22Rv1 (cell line): Measurements from ENCODE around the gene VPS11.

Experiments used
- ZFX ChIP-seq: fragments of 450-650 bp; IDR thresholded peaks from 2 replicates; pipeline ENCODE4 v1.6.1; 2017; ENCODE audit warnings: antibody characterized with exemption, borderline replicate concordance
- TF ChIP-seq, protein P1 (sequence below): fragments of 450-650 bp; IDR thresholded peaks from 2 replicates; pipeline ENCODE4 v1.5.1; 2017; ENCODE audit warnings: mild to moderate bottlenecking

DNA sequence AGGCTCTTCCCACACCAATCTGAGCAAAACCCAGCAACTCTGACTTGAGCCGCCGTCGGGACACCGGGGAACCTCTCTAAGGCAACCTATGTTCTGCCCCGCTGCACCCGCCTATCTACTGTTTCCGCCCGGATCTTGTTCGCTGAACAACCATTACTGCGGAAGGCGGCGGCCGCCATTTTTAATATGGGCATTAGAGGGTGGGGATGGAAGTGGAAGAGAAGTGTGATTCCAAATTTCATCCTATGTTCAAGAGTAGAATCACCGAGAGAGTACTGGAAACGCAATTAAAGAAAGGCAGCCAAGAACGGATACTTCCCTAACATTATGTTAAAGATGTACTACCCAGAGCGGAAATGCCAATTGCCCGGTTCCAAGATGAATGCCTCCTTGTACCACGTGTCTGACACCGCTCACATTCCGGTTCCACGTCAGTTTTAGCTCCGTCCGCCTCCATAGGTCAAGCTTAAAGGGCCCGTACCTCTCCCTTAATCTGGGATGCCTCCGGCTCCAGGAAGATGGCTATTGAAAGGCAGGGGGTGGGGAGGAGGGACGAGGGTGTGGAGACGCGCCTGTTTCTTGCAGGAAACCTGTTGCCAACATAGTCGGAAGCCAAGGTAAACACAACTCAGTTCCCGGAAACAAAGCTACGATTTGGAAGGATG lies 34.3 kb downstream of the VPS11 start, which contains the start of gene DPAGT1:
- TF ChIP-seq, protein P1, sequence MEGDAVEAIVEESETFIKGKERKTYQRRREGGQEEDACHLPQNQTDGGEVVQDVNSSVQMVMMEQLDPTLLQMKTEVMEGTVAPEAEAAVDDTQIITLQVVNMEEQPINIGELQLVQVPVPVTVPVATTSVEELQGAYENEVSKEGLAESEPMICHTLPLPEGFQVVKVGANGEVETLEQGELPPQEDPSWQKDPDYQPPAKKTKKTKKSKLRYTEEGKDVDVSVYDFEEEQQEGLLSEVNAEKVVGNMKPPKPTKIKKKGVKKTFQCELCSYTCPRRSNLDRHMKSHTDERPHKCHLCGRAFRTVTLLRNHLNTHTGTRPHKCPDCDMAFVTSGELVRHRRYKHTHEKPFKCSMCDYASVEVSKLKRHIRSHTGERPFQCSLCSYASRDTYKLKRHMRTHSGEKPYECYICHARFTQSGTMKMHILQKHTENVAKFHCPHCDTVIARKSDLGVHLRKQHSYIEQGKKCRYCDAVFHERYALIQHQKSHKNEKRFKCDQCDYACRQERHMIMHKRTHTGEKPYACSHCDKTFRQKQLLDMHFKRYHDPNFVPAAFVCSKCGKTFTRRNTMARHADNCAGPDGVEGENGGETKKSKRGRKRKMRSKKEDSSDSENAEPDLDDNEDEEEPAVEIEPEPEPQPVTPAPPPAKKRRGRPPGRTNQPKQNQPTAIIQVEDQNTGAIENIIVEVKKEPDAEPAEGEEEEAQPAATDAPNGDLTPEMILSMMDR, result no peak
- no peak for TF ChIP-seq ZFX
